Heart left ventricle (tissue), 13 donors: Measurements from ENCODE around the gene ZNF333.

Source experiments
- CTCF ChIP-seq, 12 donors: fragments of 200-600 bp; sonication (generic) in 4 of 12; IDR thresholded peaks; one replicate each; pipeline versions ENCODE4 v1.5.0 to v1.8.0; 2018 to 2022; ENCODE audit warnings: antibody characterized with exemption in 12 of 12, mild to moderate bottlenecking in 5 of 12
- POLR2A ChIP-seq, 2 donors: fragments of 450-650 bp; IDR thresholded peaks; one replicate each; pipeline ENCODE4 v1.6.1; 2017; ENCODE audit warnings: antibody characterized with exemption in 2 of 2, mild to moderate bottlenecking in 2 of 2, moderate library complexity in 2 of 2
- donor health status: ischemic (EF 13 %, LVEDD 7.1; RV severe dilation, severe dysfunction).
- donor health status: DM: no; HTN: yes; CAD: no.
- donor health status: DM: no; HTN: no; CAD: no.
- donor health status: ischemic (EF 25% LVEDD 6.9; RV normal size, moderate dysfunction).
- donor health status: ischemic (EF 25% LVEDD 5.7; RV mildly dilated, moderate dysfunction).
- donor health status: ischemic (EF 35%, LVEDD 5.7; RV mildly dilated, moderate dysfunction).
- donor health status: nonischemic (EF 11% LVEDD 7.7; RV severe dilation, severe dysfunction).
- donor health status: DM: yes; HTN: yes; CAD: no.
- donor health status: PGD.
- donor health status: ischemic (EF 29% LVEDD 5.4; RV normal size, mild dysfunction).
- donor health status: nonischemic (EF 23%, LVEDD 6.1; RV moderate dilation, normal function).

- TF ChIP-seq POLR2A (IDR thresholded peaks at IDR 0.05) (no peak), CTCF (IDR thresholded peaks at IDR 0.05) (no peak)
Observed at GRCh38 chr19:14772995-14773394, 83.1 kb downstream of the ZNF333 start.
